B cell (primary cell): ENCODE data around the gene QSOX1. TPM values are rescaled to one million over a fixed set of nuclear protein-coding genes. Genes with fewer than 3 reads are reported as not detected.

ENCODE experiments used
- ATAC-seq: fragments of 200-7000 bp; cut with Tn5 transposase; one replicate; pipeline ENCODE4 v1.10.0; 2021; ENCODE audit warnings: low read depth, mild to moderate bottlenecking, moderate number of reproducible peaks, moderate library complexity
- CTCF ChIA-PET: fragments of 350-600 bp; sonication (Branson Sonifier 250); formaldehyde crosslinking; loops from one replicate; lab custom pipeline; 2021; ENCODE audit warnings: antibody characterized with exemption, inconsistent platforms; lab: Charles Lee
- POLR2A ChIA-PET: fragments of 350-600 bp; sonication (Branson Sonifier 250); formaldehyde crosslinking; loops from one replicate; lab custom pipeline; 2021; ENCODE audit warnings: antibody characterized with exemption; lab: Charles Lee
- DNase-seq: peaks from one replicate; pipeline ENCODE4 v3.0.0; 2013
- H2AFZ ChIP-seq: 2 replicates; pipeline ENCODE4 v1.6.1; 2012; ENCODE audit warnings: mild to moderate bottlenecking, low read depth, low read length; ENCODE audit not compliant: insufficient read depth, poor library complexity, severe bottlenecking
- H3K27ac ChIP-seq, 2 donors: 1 replicate in 1 of 2; 2 replicates in 1 of 2; pipeline ENCODE4 v1.5.1; 2012 to 2013; ENCODE audit warnings: low read length in 2 of 2, mild to moderate bottlenecking in 2 of 2, moderate library complexity in 1 of 2
- H3K27me3 ChIP-seq, 4 experiments: fragments of 200-600 bp in 1 of 4; sonication (generic) in 1 of 4; replicated peaks in 1 of 4; 1 replicate in 2 of 4; 2 replicates in 2 of 4; pipeline versions ENCODE4 v1.6.1 to v1.7.0; 2013 to 2016; ENCODE audit warnings: low read length in 3 of 4, mild to moderate bottlenecking in 2 of 4, mixed read lengths in 1 of 4, moderate library complexity in 1 of 4; ENCODE audit not compliant: insufficient read depth in 4 of 4, control insufficient read depth in 3 of 4; ENCODE audit errors: control extremely low read depth in 1 of 4
- H3K36me3 ChIP-seq, 2 experiments: replicated peaks in 1 of 2; 1 replicate in 1 of 2; 2 replicates in 1 of 2; pipeline versions ENCODE4 v1.6.1 to v1.7.1; 2013; ENCODE audit warnings: low read length in 1 of 2; ENCODE audit not compliant: insufficient read depth in 2 of 2, control insufficient read depth in 1 of 2; ENCODE audit errors: control extremely low read depth in 1 of 2, extremely low read depth in 1 of 2
- H3K4me1 ChIP-seq, 2 donors: fragments of 200-600 bp in 1 of 2; sonication (generic) in 1 of 2; 1 replicate in 1 of 2; 2 replicates in 1 of 2; pipeline versions ENCODE4 v1.5.1 to v1.6.1; 2013 to 2017; ENCODE audit warnings: low read length in 2 of 2; ENCODE audit not compliant: control insufficient read depth in 2 of 2, insufficient read depth in 2 of 2
- H3K4me2 ChIP-seq: replicated peaks from 2 replicates; pipeline ENCODE3; 2012; ENCODE audit warnings: mild to moderate bottlenecking, low read depth, low read length; ENCODE audit not compliant: poor library complexity, severe bottlenecking
- H3K4me3 ChIP-seq, 5 experiments: fragments of 200-600 bp in 1 of 5; sonication (generic) in 1 of 5; 1 replicate in 3 of 5; 2 replicates in 2 of 5; pipeline versions ENCODE4 v1.5.1 to v1.7.0; 2011 to 2016; ENCODE audit warnings: low read length in 4 of 5, mild to moderate bottlenecking in 4 of 5, low read depth in 2 of 5, control low read depth in 1 of 5, moderate library complexity in 1 of 5; ENCODE audit not compliant: insufficient read depth in 1 of 5; ENCODE audit errors: control extremely low read depth in 1 of 5, extremely low read depth in 1 of 5
- H3K79me2 ChIP-seq: fragments of 200-600 bp; sonication (generic); one replicate; pipeline ENCODE4 v1.6.0; 2016; ENCODE audit warnings: low read length; ENCODE audit not compliant: control insufficient read depth, insufficient read depth
- H3K9ac ChIP-seq: fragments of 200-600 bp; sonication (generic); 2 replicates; pipeline ENCODE4 v1.6.1; 2017; ENCODE audit warnings: mild to moderate bottlenecking, low read length, moderate library complexity
- H3K9me3 ChIP-seq, 3 donors: one replicate each; pipeline versions ENCODE4 v1.6.1 to v1.7.1; 2013; ENCODE audit warnings: low read length in 2 of 3; ENCODE audit not compliant: control insufficient read depth in 2 of 3, insufficient read depth in 1 of 3; ENCODE audit errors: control extremely low read depth in 1 of 3
- H4K20me1 ChIP-seq: 2 replicates; pipeline ENCODE4 v1.6.0; 2012; ENCODE audit warnings: mild to moderate bottlenecking, low read length; ENCODE audit not compliant: insufficient read depth, control insufficient read depth, poor library complexity, severe bottlenecking
- H3K27ac Mint-ChIP-seq: one replicate; pipeline ENCODE4 v1.8.0; 2021; ENCODE audit warnings: mixed read lengths
- H3K27me3 Mint-ChIP-seq: one replicate; pipeline ENCODE4 v1.8.0; 2021; ENCODE audit warnings: mixed read lengths
- H3K4me1 Mint-ChIP-seq: one replicate; pipeline ENCODE4 v1.8.0; 2021; ENCODE audit warnings: mixed read lengths
- H3K4me3 Mint-ChIP-seq: one replicate; pipeline ENCODE4 v1.8.0; 2021; ENCODE audit warnings: mixed read lengths
- H3K9me3 Mint-ChIP-seq: one replicate; pipeline ENCODE4 v1.8.0; 2022; ENCODE audit warnings: mixed read lengths; ENCODE audit not compliant: insufficient read depth
- CTCF ChIP-seq: fragments of 200-600 bp; IDR thresholded peaks from one replicate; pipeline ENCODE4 v1.8.0; 2022; ENCODE audit warnings: antibody characterized with exemption, mild to moderate bottlenecking
- EZH2 ChIP-seq: IDR thresholded peaks from 2 replicates; pipeline ENCODE4 v1.6.1; 2012; ENCODE audit warnings: borderline replicate concordance, low read depth, mild to moderate bottlenecking, moderate library complexity, low read length; ENCODE audit not compliant: insufficient read depth, poor library complexity, severe bottlenecking
- WGBS: methylation state at CpG from one replicate; pipeline ENCODE4 v1.1.5; 2013; ENCODE audit warnings: missing lambda C conversion rate; ENCODE audit not compliant: insufficient coverage; 5-methylcytosine and 5-hydroxymethylcytosine counted together
- intact Hi-C: fragments of 100-400 bp; cut with micrococcal nuclease; formaldehyde crosslinking; loops from one replicate; pipeline ENCODE4 v1.10.0; 2022
- polyA plus RNA-seq: library from polyadenylated mRNA; depleted of rRNA; stranded (reverse); fragments of >200 nt; gene quantifications from 2 replicates; pipeline ENCODE4 v1.2.3, GENCODE V29; 2012
- total RNA-seq, 2 donors: library from RNA; stranded (reverse); fragments of 120-200 nt in 1 of 2; gene quantifications; 1 replicate in 1 of 2; 2 replicates in 1 of 2; pipeline versions ENCODE4 v1.2.3 to v1.2.4, GENCODE V29; 2013 to 2022

Gene QSOX1
- total and polyA plus RNA-seq, 2 donors (not counting 1 experiment from before 2014, with no cell fraction given): 11.4 to 20.6 TPM

- ChIA-PET POLR2A (no interaction called here), CTCF (interaction anchor here (0.5 to 8.2 kb wide), 46 partner anchors 11 to 1868 kb away, joined by 3 to 106 read pairs (median 5); partner anchors contain the start of genes CEP350 and QSOX1)
- H4K20me1 ChIP-seq: no peaks in the 10 kb centered on the region
- no peaks in the 10 kb centered on the region for H3K4me1 ChIP-seq
- no peaks in the 10 kb centered on the region for H3K4me1 Mint-ChIP-seq
- H3K27ac Mint-ChIP-seq: no peak overlapping the region
- H3K9ac ChIP-seq: no peak overlapping the region
- no peaks in the 10 kb centered on the region for H3K27me3 Mint-ChIP-seq
- intact Hi-C loops: loop anchor here (1.0 to 5.0 kb wide), 3 partner anchors 311 to 1866 kb away; no protein-coding TSS in a partner anchor
- H3K9me3 Mint-ChIP-seq: no peaks in the 10 kb centered on the region
- no peaks in the 10 kb centered on the region for H3K9me3 ChIP-seq
- peak; percentile 69 for DNase-seq
- ATAC-seq: peak; percentile 74
- no peak for TF ChIP-seq EZH2
- TF ChIP-seq CTCF: peak; percentile 96
- no peaks in the 10 kb centered on the region for H3K79me2 ChIP-seq
- H3K27me3 ChIP-seq: no peaks in the 10 kb centered on the region
- no peak overlapping the region for H2AFZ ChIP-seq
- no peak overlapping the region for H3K4me3 ChIP-seq
- no peak overlapping the region for H3K4me2 ChIP-seq
- H3K4me3 Mint-ChIP-seq: no peak overlapping the region
- no peak overlapping the region for H3K27ac ChIP-seq
- WGBS: 80% methylated on average over 10 of the region's 12 CpGs
- peaks cover 0 to 4% of the 10 kb centered on the region in 2 experiments for H3K36me3 ChIP-seq
Measured at GRCh38 chr1:180178511-180179161, 24.0 kb downstream of the QSOX1 start.
